ENCODE measurements around the gene DNAH6.

Gene DNAH6

DNA sequence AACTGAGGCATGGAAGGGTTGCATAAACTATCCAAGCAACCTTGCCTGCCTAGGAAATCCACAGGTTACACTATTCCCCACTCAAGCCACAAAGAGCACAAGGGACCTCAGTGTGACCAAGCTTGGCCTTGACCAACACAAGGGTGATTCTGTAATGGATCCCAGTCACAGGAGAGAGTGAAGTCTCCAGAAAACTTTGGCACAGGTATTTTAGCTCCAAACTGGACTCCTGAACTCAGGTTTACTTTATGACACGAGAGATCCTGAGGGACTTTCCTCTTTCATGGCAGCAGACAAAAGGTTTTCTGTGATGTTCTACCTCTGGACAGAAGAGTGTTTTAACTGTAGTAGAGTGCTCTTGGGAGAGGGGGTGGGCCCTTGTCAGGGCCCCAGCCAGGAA is 195.4 kb downstream of the DNAH6 start:
- no peaks in the 10 kb centered on the region for H3K9me2 ChIP-seq (replicated peaks; ENCODE audit: insufficient read depth, low read length)
- H4K20me1 ChIP-seq (ENCODE audit: low read depth, low read length), result no peaks in the 10 kb centered on the region
- no peak for TF ChIP-seq CTCF (IDR thresholded peaks at IDR 0.05; ENCODE audit: insufficient read depth, low read length, poor library complexity, severe bottlenecking)
- TF ChIP-seq EZH2phosphoT487 (conservative IDR thresholded peaks at IDR 0.05; ENCODE audit: low read length), result no peak
- H3K9me3 ChIP-seq (ENCODE audit: insufficient read depth, low read length), result no peaks in the 10 kb centered on the region
- no peak overlapping the region for H3K9ac ChIP-seq (ENCODE audit: low read length)
- no peak overlapping the region for H2AFZ ChIP-seq (ENCODE audit: low read depth, low read length, severe bottlenecking)
- H3K4me2 ChIP-seq (ENCODE audit: low read depth, low read length, poor library complexity, severe bottlenecking), result no peak overlapping the region
- no peaks in the 10 kb centered on the region for H3K27me3 ChIP-seq (ENCODE audit: low read length)
- no peaks in the 10 kb centered on the region for H3K79me2 ChIP-seq (ENCODE audit: insufficient read depth, low read length)
- no peaks in the 10 kb centered on the region for H3K36me3 ChIP-seq (ENCODE audit: low read length)
- no peak overlapping the region for H3K4me3 ChIP-seq (ENCODE audit: insufficient read depth, low read length, poor library complexity, severe bottlenecking)
- H3K27ac ChIP-seq (ENCODE audit: low read depth, low read length), result no peak overlapping the region
- H3F3A ChIP-seq (ENCODE audit: insufficient read depth), result no peaks in the 10 kb centered on the region

- Histone ChIP-seq H3K27me3 (ENCODE audit: low read length) (no peaks in the 10 kb centered on the region), H3K27ac (ENCODE audit: low read depth, low read length) (no peak overlapping the region), H3K4me2 (ENCODE audit: low read depth, low read length, poor library complexity, severe bottlenecking) (no peak overlapping the region), H3K9me3 (ENCODE audit: insufficient read depth, low read length) (no peaks in the 10 kb centered on the region), H3K9ac (ENCODE audit: low read length) (no peak overlapping the region), H3K4me3 (ENCODE audit: insufficient read depth, low read length, poor library complexity, severe bottlenecking) (no peak overlapping the region), H3K36me3 (ENCODE audit: low read length) (no peaks in the 10 kb centered on the region), H4K20me1 (ENCODE audit: low read depth, low read length) (no peaks in the 10 kb centered on the region), H3K9me2 (replicated peaks; ENCODE audit: insufficient read depth, low read length) (no peaks in the 10 kb centered on the region), H3F3A (ENCODE audit: insufficient read depth) (no peaks in the 10 kb centered on the region), H3K79me2 (ENCODE audit: insufficient read depth, low read length) (no peaks in the 10 kb centered on the region), H2AFZ (ENCODE audit: low read depth, low read length, severe bottlenecking) (no peak overlapping the region)
- TF ChIP-seq EZH2phosphoT487 (conservative IDR thresholded peaks at IDR 0.05; ENCODE audit: low read length), result no peak
- no peak for TF ChIP-seq CTCF (IDR thresholded peaks at IDR 0.05; ENCODE audit: insufficient read depth, low read length, poor library complexity, severe bottlenecking)
These were observed 197.1 kb downstream of the DNAH6 start for GRCh38 chr2:84713441-84713840.

- no peak overlapping the region for H2AFZ ChIP-seq (ENCODE audit: low read depth, low read length, severe bottlenecking)
- no peak overlapping the region for H3K27ac ChIP-seq (ENCODE audit: low read depth, low read length)
- H3K4me2 ChIP-seq (ENCODE audit: low read depth, low read length, poor library complexity, severe bottlenecking), result no peak overlapping the region
- no peaks in the 10 kb centered on the region for H3K9me2 ChIP-seq (replicated peaks; ENCODE audit: insufficient read depth, low read length)
- no peak for TF ChIP-seq EZH2phosphoT487 (conservative IDR thresholded peaks at IDR 0.05; ENCODE audit: low read length)
- no peak for TF ChIP-seq CTCF (IDR thresholded peaks at IDR 0.05; ENCODE audit: insufficient read depth, low read length, poor library complexity, severe bottlenecking)
- H3K9ac ChIP-seq (ENCODE audit: low read length), result no peak overlapping the region
- H3K4me3 ChIP-seq (ENCODE audit: insufficient read depth, low read length, poor library complexity, severe bottlenecking), result no peak overlapping the region
- H4K20me1 ChIP-seq (ENCODE audit: low read depth, low read length), result no peaks in the 10 kb centered on the region
- H3K36me3 ChIP-seq (ENCODE audit: low read length), result no peaks in the 10 kb centered on the region
- H3F3A ChIP-seq (ENCODE audit: insufficient read depth), result no peaks in the 10 kb centered on the region
- H3K9me3 ChIP-seq (ENCODE audit: insufficient read depth, low read length), result no peaks in the 10 kb centered on the region
- no peaks in the 10 kb centered on the region for H3K27me3 ChIP-seq (ENCODE audit: low read length)
- no peaks in the 10 kb centered on the region for H3K79me2 ChIP-seq (ENCODE audit: insufficient read depth, low read length)
These were observed 200.3 kb downstream of the DNAH6 start for GRCh38 chr2:84716564-84716963.

- Histone ChIP-seq H3K36me3 (ENCODE audit: low read length) (no peaks in the 10 kb centered on the region), H3K9me2 (replicated peaks; ENCODE audit: insufficient read depth, low read length) (no peaks in the 10 kb centered on the region), H2AFZ (ENCODE audit: low read depth, low read length, severe bottlenecking) (no peak overlapping the region), H4K20me1 (ENCODE audit: low read depth, low read length) (no peaks in the 10 kb centered on the region), H3K79me2 (ENCODE audit: insufficient read depth, low read length) (no peaks in the 10 kb centered on the region), H3K9ac (ENCODE audit: low read length) (no peak overlapping the region), H3K27ac (ENCODE audit: low read depth, low read length) (no peak overlapping the region), H3K27me3 (ENCODE audit: low read length) (no peaks in the 10 kb centered on the region), H3K4me3 (ENCODE audit: insufficient read depth, low read length, poor library complexity, severe bottlenecking) (no peak overlapping the region), H3K4me2 (ENCODE audit: low read depth, low read length, poor library complexity, severe bottlenecking) (no peak overlapping the region), H3K9me3 (ENCODE audit: insufficient read depth, low read length) (no peaks in the 10 kb centered on the region), H3F3A (ENCODE audit: insufficient read depth) (no peaks in the 10 kb centered on the region)
- TF ChIP-seq CTCF (IDR thresholded peaks at IDR 0.05; ENCODE audit: insufficient read depth, low read length, poor library complexity, severe bottlenecking) (no peak), EZH2phosphoT487 (conservative IDR thresholded peaks at IDR 0.05; ENCODE audit: low read length) (no peak)
These were observed 201.0 kb downstream of the DNAH6 start for GRCh38 chr2:84717302-84717701.
